IPS-15b (cell line): ENCODE data around the gene TRIM65.

Experiments used
- H3K27me3 ChIP-seq: one replicate; pipeline ENCODE4 v1.6.1; 2013; ENCODE audit warnings: low read length; ENCODE audit not compliant: control insufficient read depth, insufficient read depth
- H3K36me3 ChIP-seq: one replicate; pipeline ENCODE4 v1.6.1; 2013; ENCODE audit warnings: low read length; ENCODE audit not compliant: control insufficient read depth, insufficient read depth
- H3K4me1 ChIP-seq: one replicate; pipeline ENCODE4 v1.6.1; 2013; ENCODE audit warnings: mild to moderate bottlenecking, low read length; ENCODE audit not compliant: control insufficient read depth, insufficient read depth
- H3K4me3 ChIP-seq: one replicate; pipeline ENCODE4 v1.5.1; 2013; ENCODE audit warnings: low read depth, low read length
- H3K9ac ChIP-seq: one replicate; pipeline ENCODE4 v1.6.1; 2013; ENCODE audit warnings: low read depth, mild to moderate bottlenecking, low read length
- H3K9me3 ChIP-seq: one replicate; pipeline ENCODE4 v1.6.1; 2013; ENCODE audit warnings: mild to moderate bottlenecking, low read length; ENCODE audit not compliant: control insufficient read depth, insufficient read depth

The TRIM65 gene

GRCh38 chr17:75926456-75926855 is 29.7 kb upstream of the TRIM65 start:
- Histone ChIP-seq H3K4me1 (no peaks in the 10 kb centered on the region), H3K9ac (no peak overlapping the region), H3K4me3 (no peak overlapping the region)

GRCh38 chr17:75925912-75926311 is 29.2 kb upstream of the TRIM65 start:
- H3K36me3 ChIP-seq: peaks cover 9% of the 10 kb centered on the region
- no peaks in the 10 kb centered on the region for H3K27me3 ChIP-seq
- H3K4me1 ChIP-seq: no peaks in the 10 kb centered on the region
- no peak overlapping the region for H3K9ac ChIP-seq
- H3K4me3 ChIP-seq: no peak overlapping the region
- no peaks in the 10 kb centered on the region for H3K9me3 ChIP-seq

More at GRCh38 chr17:75926456-75926855, 29.7 kb upstream of the TRIM65 start:
- Histone ChIP-seq H3K36me3 (peaks cover 9% of the 10 kb centered on the region), H3K27me3 (no peaks in the 10 kb centered on the region), H3K9me3 (no peaks in the 10 kb centered on the region)

GRCh38 chr17:75925103-75925502 is 28.4 kb upstream of the TRIM65 start:
- H3K4me1 ChIP-seq: no peaks in the 10 kb centered on the region
- H3K9ac ChIP-seq: no peak overlapping the region
- no peak overlapping the region for H3K4me3 ChIP-seq
- no peaks in the 10 kb centered on the region for H3K9me3 ChIP-seq
- peaks cover 9% of the 10 kb centered on the region for H3K36me3 ChIP-seq
- no peaks in the 10 kb centered on the region for H3K27me3 ChIP-seq

- H3K4me3 ChIP-seq: no peak overlapping the region
- peaks cover 9% of the 10 kb centered on the region for H3K36me3 ChIP-seq
- H3K9ac ChIP-seq: no peak overlapping the region
- no peaks in the 10 kb centered on the region for H3K9me3 ChIP-seq
- H3K4me1 ChIP-seq: no peaks in the 10 kb centered on the region
- H3K27me3 ChIP-seq: no peaks in the 10 kb centered on the region
Observed at GRCh38 chr17:75922963-75923874, 26.5 kb upstream of the TRIM65 start.

- no peaks in the 10 kb centered on the region for H3K9me3 ChIP-seq
- no peaks in the 10 kb centered on the region for H3K4me1 ChIP-seq
- peaks cover 9% of the 10 kb centered on the region for H3K36me3 ChIP-seq
- no peaks in the 10 kb centered on the region for H3K27me3 ChIP-seq
- no peak overlapping the region for H3K4me3 ChIP-seq
- no peak overlapping the region for H3K9ac ChIP-seq
Observed at GRCh38 chr17:75922173-75922961, 25.6 kb upstream of the TRIM65 start.

- Histone ChIP-seq H3K4me1 (no peaks in the 10 kb centered on the region), H3K9me3 (no peaks in the 10 kb centered on the region), H3K36me3 (peaks cover 9% of the 10 kb centered on the region), H3K4me3 (no peak overlapping the region), H3K27me3 (no peaks in the 10 kb centered on the region), H3K9ac (no peak overlapping the region)
Observed at GRCh38 chr17:75921596-75921995, 24.8 kb upstream of the TRIM65 start.

GRCh38 chr17:75920045-75920560 is 23.4 kb upstream of the TRIM65 start:
- H3K9me3 ChIP-seq: no peaks in the 10 kb centered on the region
- no peaks in the 10 kb centered on the region for H3K4me1 ChIP-seq
- no peaks in the 10 kb centered on the region for H3K27me3 ChIP-seq
- no peak overlapping the region for H3K9ac ChIP-seq
- no peak overlapping the region for H3K4me3 ChIP-seq
- peaks cover 6% of the 10 kb centered on the region for H3K36me3 ChIP-seq

GRCh38 chr17:75919611-75920010 is 22.9 kb upstream of the TRIM65 start:
- Histone ChIP-seq H3K36me3 (peaks cover 6% of the 10 kb centered on the region), H3K9ac (no peak overlapping the region), H3K9me3 (no peaks in the 10 kb centered on the region), H3K4me1 (no peaks in the 10 kb centered on the region), H3K4me3 (no peak overlapping the region), H3K27me3 (no peaks in the 10 kb centered on the region)

- no peak overlapping the region for H3K4me3 ChIP-seq
- H3K9me3 ChIP-seq: no peaks in the 10 kb centered on the region
- no peak overlapping the region for H3K9ac ChIP-seq
- peaks cover 11% of the 10 kb centered on the region for H3K36me3 ChIP-seq
- H3K27me3 ChIP-seq: no peaks in the 10 kb centered on the region
- no peaks in the 10 kb centered on the region for H3K4me1 ChIP-seq
Observed at GRCh38 chr17:75917917-75918445, 21.2 kb upstream of the TRIM65 start.

GRCh38 chr17:75917141-75917916 is 20.6 kb upstream of the TRIM65 start:
- Histone ChIP-seq H3K36me3 (peaks cover 8% of the 10 kb centered on the region), H3K4me1 (no peaks in the 10 kb centered on the region), H3K9me3 (no peaks in the 10 kb centered on the region), H3K4me3 (no peak overlapping the region), H3K9ac (no peak overlapping the region), H3K27me3 (no peaks in the 10 kb centered on the region)

GRCh38 chr17:75915268-75915667 is 18.5 kb upstream of the TRIM65 start:
- Histone ChIP-seq H3K4me1 (no peaks in the 10 kb centered on the region), H3K36me3 (peaks cover 8% of the 10 kb centered on the region), H3K4me3 (no peak overlapping the region), H3K9ac (no peak overlapping the region), H3K27me3 (no peaks in the 10 kb centered on the region), H3K9me3 (no peaks in the 10 kb centered on the region)
